ENCODE measurements around the gene PHACTR1. TPM values are rescaled to one million over a fixed set of nuclear protein-coding genes. Genes with fewer than 3 reads are reported as not detected.

Gene PHACTR1
- total RNA-seq, 1 experiment from 2014 or later: 0.21 TPM

GRCh38 chr6:13235339-13235738 lies 518.8 kb downstream of the PHACTR1 start:
- intact Hi-C loops (cut with micrococcal nuclease; ENCODE audit: unreplicated experiment): no loop called here
- no peaks in the 10 kb centered on the region for H3K36me3 Mint-ChIP-seq (ENCODE audit: insufficient read depth, unreplicated experiment)
- TF ChIP-seq CTCF (IDR thresholded peaks at IDR 0.05; ENCODE audit: unreplicated experiment): no peak
- no TSS peak for BruUV-seq (replicated peaks)
- CTCF ChIA-PET: no interaction called here
- H3K4me3 Mint-ChIP-seq (ENCODE audit: low read depth, unreplicated experiment): no peak overlapping the region
- H3K27ac Mint-ChIP-seq (ENCODE audit: unreplicated experiment): no peak overlapping the region
- H3K27me3 Mint-ChIP-seq (ENCODE audit: unreplicated experiment): peaks cover 47% of the 10 kb centered on the region
- no peaks in the 10 kb centered on the region for H3K9me3 Mint-ChIP-seq (ENCODE audit: low read depth, unreplicated experiment)
- DNase-seq: no peak
- H3K4me1 Mint-ChIP-seq (ENCODE audit: low read depth, unreplicated experiment): no peaks in the 10 kb centered on the region

- H3K27ac Mint-ChIP-seq (ENCODE audit: unreplicated experiment): no peak overlapping the region
- peaks cover 34% of the 10 kb centered on the region for H3K27me3 Mint-ChIP-seq (ENCODE audit: unreplicated experiment)
- no TSS peak for BruUV-seq (replicated peaks)
- intact Hi-C loops (cut with micrococcal nuclease; ENCODE audit: unreplicated experiment): no loop called here
- H3K4me3 Mint-ChIP-seq (ENCODE audit: low read depth, unreplicated experiment): no peak overlapping the region
- H3K36me3 Mint-ChIP-seq (ENCODE audit: insufficient read depth, unreplicated experiment): no peaks in the 10 kb centered on the region
- no peaks in the 10 kb centered on the region for H3K9me3 Mint-ChIP-seq (ENCODE audit: low read depth, unreplicated experiment)
- no peak for TF ChIP-seq CTCF (IDR thresholded peaks at IDR 0.05; ENCODE audit: unreplicated experiment)
- no peaks in the 10 kb centered on the region for H3K4me1 Mint-ChIP-seq (ENCODE audit: low read depth, unreplicated experiment)
- CTCF ChIA-PET: no interaction called here
- no peak for DNase-seq
Observed at GRCh38 chr6:13237318-13237717, 520.8 kb downstream of the PHACTR1 start.

GRCh38 chr6:13238017-13238416 lies 521.5 kb downstream of the PHACTR1 start:
- no peaks in the 10 kb centered on the region for H3K9me3 Mint-ChIP-seq (ENCODE audit: low read depth, unreplicated experiment)
- CTCF ChIA-PET: no interaction called here
- DNase-seq: no peak
- H3K27ac Mint-ChIP-seq (ENCODE audit: unreplicated experiment): no peak overlapping the region
- TF ChIP-seq CTCF (IDR thresholded peaks at IDR 0.05; ENCODE audit: unreplicated experiment): no peak
- no peaks in the 10 kb centered on the region for H3K4me1 Mint-ChIP-seq (ENCODE audit: low read depth, unreplicated experiment)
- intact Hi-C loops (cut with micrococcal nuclease; ENCODE audit: unreplicated experiment): no loop called here
- BruUV-seq (replicated peaks): no TSS peak
- no peak overlapping the region for H3K4me3 Mint-ChIP-seq (ENCODE audit: low read depth, unreplicated experiment)
- no peaks in the 10 kb centered on the region for H3K36me3 Mint-ChIP-seq (ENCODE audit: insufficient read depth, unreplicated experiment)
- peaks cover 27% of the 10 kb centered on the region for H3K27me3 Mint-ChIP-seq (ENCODE audit: unreplicated experiment)

DNA sequence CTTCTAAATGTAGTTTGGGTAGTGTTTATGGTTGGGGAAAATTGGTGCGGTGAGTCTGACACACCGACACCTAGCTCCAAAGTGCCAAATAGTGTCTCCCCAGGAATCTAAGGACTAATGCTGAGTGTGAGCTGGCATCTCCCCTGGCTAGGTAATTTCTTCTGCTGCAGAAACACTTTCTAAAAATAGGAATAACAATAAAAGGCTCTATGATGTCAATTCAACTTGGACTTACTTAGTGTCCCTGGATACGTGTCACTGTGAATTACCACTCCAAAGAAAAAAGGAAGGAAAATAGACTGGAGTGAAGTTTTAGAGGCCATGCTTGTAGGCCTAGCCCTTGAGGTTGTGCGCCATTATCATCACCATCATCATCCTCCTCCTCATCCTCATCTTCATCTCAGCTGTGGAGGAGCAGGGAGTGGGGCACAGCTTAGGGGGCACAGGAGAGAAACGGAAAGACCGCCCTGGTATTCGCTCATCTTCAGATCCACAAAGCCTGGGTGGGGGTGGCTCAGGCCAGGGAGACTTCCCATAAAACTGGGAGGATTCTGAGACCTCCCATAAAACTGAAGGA lies 522.2 kb downstream of the PHACTR1 start:
- Mint-ChIP-seq H3K36me3 (ENCODE audit: insufficient read depth, unreplicated experiment) (no peaks in the 10 kb centered on the region), H3K4me3 (ENCODE audit: low read depth, unreplicated experiment) (no peak overlapping the region), H3K4me1 (ENCODE audit: low read depth, unreplicated experiment) (no peaks in the 10 kb centered on the region), H3K27me3 (ENCODE audit: unreplicated experiment) (peaks cover 20% of the 10 kb centered on the region), H3K9me3 (ENCODE audit: low read depth, unreplicated experiment) (no peaks in the 10 kb centered on the region), H3K27ac (ENCODE audit: unreplicated experiment) (no peak overlapping the region)
- no peak for DNase-seq
- intact Hi-C loops (cut with micrococcal nuclease; ENCODE audit: unreplicated experiment): no loop called here
- no peak for TF ChIP-seq CTCF (IDR thresholded peaks at IDR 0.05; ENCODE audit: unreplicated experiment)
- CTCF ChIA-PET: no interaction called here
- no TSS peak for BruUV-seq (replicated peaks)

Measured in Calu3 (cell line).